Measurements from ENCODE around the gene FAM171A2. TPM values are rescaled to one million over a fixed set of nuclear protein-coding genes. Genes with fewer than 3 reads are reported as not detected.

Gene FAM171A2
- total RNA-seq, 1 experiment from 2014 or later = 29.9 TPM

DNA sequence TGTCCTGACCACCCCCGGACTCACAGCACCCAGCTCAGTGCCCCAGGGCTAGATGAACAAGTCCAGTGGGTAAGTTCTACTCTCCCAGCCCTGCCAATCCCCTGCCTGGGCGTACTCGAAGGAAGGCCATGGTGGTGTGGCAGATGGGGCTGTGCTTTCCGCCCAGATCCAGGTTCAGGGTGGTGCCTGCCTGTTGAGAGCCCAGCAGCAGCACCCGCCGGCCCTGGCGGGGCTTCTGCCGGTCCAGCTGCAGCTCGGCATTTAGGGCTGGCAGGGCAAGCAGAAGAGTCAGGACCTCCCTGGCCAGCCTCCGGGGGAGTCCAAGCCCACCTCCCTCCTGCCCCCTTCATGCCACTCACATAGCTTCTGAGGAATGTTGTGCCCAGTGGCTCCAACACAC lies 16.2 kb upstream of the FAM171A2 start:
- no peak overlapping the region for H3K27ac Mint-ChIP-seq
- DNase-seq (ENCODE audit: low spot score) = no peak
- ChIA-PET POLR2A (interaction anchor here (0.5 kb wide), 1 partner anchor 158 kb away, joined by 5 read pairs; no protein-coding TSS in a partner anchor), CTCF (interaction anchor here (0.5 to 1.7 kb wide), 2 partner anchors 170 to 196 kb away, joined by 3 to 5 read pairs; no protein-coding TSS in a partner anchor)
- no peak overlapping the region for H3K4me3 Mint-ChIP-seq
- ATAC-seq = no peak
- no peak for TF ChIP-seq ATF1 (CRISPR knock-in tag; IDR thresholded peaks at IDR 0.05)
- H3K36me3 Mint-ChIP-seq = no peaks in the 10 kb centered on the region
- no peaks in the 10 kb centered on the region for H3K9me3 Mint-ChIP-seq
- H3K4me1 Mint-ChIP-seq = peaks cover 21% of the 10 kb centered on the region
- peaks cover 33% of the 10 kb centered on the region for H3K27me3 Mint-ChIP-seq (ENCODE audit: low read depth)

DNA sequence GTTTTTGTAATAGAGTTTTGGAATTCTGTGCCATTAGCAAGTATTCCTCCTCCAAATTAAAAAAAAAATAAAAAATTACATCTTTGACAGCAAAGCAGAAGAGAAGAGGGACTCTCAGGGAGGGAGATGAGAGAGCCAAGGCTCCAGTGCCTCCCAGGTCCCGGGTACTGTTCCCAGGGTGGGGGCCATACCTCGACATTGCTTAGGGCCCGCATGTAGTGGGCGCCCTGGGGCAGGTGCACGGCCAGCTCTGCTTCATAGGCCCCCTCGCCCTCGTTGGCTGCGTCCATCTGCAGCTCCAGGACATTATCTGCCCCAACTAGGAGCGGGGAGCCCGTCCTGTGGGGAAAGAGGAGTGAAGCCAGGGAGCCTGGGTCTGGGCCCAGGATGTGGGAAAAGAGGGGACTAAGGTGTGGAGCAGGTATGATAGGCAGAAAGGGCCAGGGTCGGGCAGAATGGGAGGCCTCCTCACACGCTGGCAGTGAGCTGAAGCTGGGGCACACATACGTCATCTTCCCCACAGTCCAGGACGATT lies 14.6 kb upstream of the FAM171A2 start:
- ATAC-seq (no peak), DNase-seq (ENCODE audit: low spot score) (no peak)
- Mint-ChIP-seq H3K27me3 (ENCODE audit: low read depth) (peaks cover 16% of the 10 kb centered on the region), H3K4me3 (no peak overlapping the region), H3K9me3 (no peaks in the 10 kb centered on the region), H3K27ac (no peak overlapping the region), H3K4me1 (peaks cover 21% of the 10 kb centered on the region), H3K36me3 (no peaks in the 10 kb centered on the region)
- POLR2A ChIA-PET = no interaction called here
- TF ChIP-seq, protein P1, sequence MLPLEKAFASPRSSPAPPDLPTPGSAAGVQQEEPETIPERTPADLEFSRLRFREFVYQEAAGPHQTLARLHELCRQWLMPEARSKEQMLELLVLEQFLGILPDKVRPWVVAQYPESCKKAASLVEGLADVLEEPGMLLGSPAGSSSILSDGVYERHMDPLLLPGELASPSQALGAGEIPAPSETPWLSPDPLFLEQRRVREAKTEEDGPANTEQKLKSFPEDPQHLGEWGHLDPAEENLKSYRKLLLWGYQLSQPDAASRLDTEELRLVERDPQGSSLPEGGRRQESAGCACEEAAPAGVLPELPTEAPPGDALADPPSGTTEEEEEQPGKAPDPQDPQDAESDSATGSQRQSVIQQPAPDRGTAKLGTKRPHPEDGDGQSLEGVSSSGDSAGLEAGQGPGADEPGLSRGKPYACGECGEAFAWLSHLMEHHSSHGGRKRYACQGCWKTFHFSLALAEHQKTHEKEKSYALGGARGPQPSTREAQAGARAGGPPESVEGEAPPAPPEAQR (CRISPR knock-in tag; IDR thresholded peaks at IDR 0.05) = no peak
- no peak for TF ChIP-seq TCF7 (CRISPR knock-in tag; IDR thresholded peaks at IDR 0.05; ENCODE audit: low read depth)
- TF ChIP-seq PRRX2 (CRISPR knock-in tag; IDR thresholded peaks at IDR 0.05) = no peak
- TF ChIP-seq ZNF317 (CRISPR knock-in tag; IDR thresholded peaks at IDR 0.05; ENCODE audit: borderline replicate concordance, low read depth) = no peak
- TF ChIP-seq, protein P2, sequence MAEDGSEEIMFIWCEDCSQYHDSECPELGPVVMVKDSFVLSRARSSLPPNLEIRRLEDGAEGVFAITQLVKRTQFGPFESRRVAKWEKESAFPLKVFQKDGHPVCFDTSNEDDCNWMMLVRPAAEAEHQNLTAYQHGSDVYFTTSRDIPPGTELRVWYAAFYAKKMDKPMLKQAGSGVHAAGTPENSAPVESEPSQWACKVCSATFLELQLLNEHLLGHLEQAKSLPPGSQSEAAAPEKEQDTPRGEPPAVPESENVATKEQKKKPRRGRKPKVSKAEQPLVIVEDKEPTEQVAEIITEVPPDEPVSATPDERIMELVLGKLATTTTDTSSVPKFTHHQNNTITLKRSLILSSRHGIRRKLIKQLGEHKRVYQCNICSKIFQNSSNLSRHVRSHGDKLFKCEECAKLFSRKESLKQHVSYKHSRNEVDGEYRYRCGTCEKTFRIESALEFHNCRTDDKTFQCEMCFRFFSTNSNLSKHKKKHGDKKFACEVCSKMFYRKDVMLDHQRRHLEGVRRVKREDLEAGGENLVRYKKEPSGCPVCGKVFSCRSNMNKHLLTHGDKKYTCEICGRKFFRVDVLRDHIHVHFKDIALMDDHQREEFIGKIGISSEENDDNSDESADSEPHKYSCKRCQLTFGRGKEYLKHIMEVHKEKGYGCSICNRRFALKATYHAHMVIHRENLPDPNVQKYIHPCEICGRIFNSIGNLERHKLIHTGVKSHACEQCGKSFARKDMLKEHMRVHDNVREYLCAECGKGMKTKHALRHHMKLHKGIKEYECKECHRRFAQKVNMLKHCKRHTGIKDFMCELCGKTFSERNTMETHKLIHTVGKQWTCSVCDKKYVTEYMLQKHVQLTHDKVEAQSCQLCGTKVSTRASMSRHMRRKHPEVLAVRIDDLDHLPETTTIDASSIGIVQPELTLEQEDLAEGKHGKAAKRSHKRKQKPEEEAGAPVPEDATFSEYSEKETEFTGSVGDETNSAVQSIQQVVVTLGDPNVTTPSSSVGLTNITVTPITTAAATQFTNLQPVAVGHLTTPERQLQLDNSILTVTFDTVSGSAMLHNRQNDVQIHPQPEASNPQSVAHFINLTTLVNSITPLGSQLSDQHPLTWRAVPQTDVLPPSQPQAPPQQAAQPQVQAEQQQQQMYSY (CRISPR knock-in tag; IDR thresholded peaks at IDR 0.05) = no peak
- TF ChIP-seq, protein P3, sequence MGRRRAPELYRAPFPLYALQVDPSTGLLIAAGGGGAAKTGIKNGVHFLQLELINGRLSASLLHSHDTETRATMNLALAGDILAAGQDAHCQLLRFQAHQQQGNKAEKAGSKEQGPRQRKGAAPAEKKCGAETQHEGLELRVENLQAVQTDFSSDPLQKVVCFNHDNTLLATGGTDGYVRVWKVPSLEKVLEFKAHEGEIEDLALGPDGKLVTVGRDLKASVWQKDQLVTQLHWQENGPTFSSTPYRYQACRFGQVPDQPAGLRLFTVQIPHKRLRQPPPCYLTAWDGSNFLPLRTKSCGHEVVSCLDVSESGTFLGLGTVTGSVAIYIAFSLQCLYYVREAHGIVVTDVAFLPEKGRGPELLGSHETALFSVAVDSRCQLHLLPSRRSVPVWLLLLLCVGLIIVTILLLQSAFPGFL (CRISPR knock-in tag; IDR thresholded peaks at IDR 0.05; ENCODE audit: borderline replicate concordance) = no peak
- TF ChIP-seq ATF1 (CRISPR knock-in tag; IDR thresholded peaks at IDR 0.05) = no peak
- no peak for TF ChIP-seq TP53 (CRISPR knock-in tag; IDR thresholded peaks at IDR 0.05)
- TF ChIP-seq, protein P4, sequence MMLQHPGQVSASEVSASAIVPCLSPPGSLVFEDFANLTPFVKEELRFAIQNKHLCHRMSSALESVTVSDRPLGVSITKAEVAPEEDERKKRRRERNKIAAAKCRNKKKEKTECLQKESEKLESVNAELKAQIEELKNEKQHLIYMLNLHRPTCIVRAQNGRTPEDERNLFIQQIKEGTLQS (CRISPR knock-in tag; conservative IDR thresholded peaks at IDR 0.05) = no peak
- TF ChIP-seq, protein P5, sequence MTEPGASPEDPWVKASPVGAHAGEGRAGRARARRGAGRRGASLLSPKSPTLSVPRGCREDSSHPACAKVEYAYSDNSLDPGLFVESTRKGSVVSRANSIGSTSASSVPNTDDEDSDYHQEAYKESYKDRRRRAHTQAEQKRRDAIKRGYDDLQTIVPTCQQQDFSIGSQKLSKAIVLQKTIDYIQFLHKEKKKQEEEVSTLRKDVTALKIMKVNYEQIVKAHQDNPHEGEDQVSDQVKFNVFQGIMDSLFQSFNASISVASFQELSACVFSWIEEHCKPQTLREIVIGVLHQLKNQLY (CRISPR knock-in tag; IDR thresholded peaks at IDR 0.05) = no peak
- TF ChIP-seq, protein P6, sequence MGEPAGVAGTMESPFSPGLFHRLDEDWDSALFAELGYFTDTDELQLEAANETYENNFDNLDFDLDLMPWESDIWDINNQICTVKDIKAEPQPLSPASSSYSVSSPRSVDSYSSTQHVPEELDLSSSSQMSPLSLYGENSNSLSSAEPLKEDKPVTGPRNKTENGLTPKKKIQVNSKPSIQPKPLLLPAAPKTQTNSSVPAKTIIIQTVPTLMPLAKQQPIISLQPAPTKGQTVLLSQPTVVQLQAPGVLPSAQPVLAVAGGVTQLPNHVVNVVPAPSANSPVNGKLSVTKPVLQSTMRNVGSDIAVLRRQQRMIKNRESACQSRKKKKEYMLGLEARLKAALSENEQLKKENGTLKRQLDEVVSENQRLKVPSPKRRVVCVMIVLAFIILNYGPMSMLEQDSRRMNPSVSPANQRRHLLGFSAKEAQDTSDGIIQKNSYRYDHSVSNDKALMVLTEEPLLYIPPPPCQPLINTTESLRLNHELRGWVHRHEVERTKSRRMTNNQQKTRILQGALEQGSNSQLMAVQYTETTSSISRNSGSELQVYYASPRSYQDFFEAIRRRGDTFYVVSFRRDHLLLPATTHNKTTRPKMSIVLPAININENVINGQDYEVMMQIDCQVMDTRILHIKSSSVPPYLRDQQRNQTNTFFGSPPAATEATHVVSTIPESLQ (CRISPR knock-in tag; IDR thresholded peaks at IDR 0.05) = no peak
- no peak for TF ChIP-seq CREB1 (CRISPR knock-in tag; IDR thresholded peaks at IDR 0.05)
- TF ChIP-seq, protein P7, sequence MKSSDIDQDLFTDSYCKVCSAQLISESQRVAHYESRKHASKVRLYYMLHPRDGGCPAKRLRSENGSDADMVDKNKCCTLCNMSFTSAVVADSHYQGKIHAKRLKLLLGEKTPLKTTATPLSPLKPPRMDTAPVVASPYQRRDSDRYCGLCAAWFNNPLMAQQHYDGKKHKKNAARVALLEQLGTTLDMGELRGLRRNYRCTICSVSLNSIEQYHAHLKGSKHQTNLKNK (CRISPR knock-in tag; IDR thresholded peaks at IDR 0.05) = no peak
- no peak for TF ChIP-seq JUN (CRISPR knock-in tag; IDR thresholded peaks at IDR 0.05)
- TF ChIP-seq SP1 (CRISPR knock-in tag; conservative IDR thresholded peaks at IDR 0.05) = no peak
- TF ChIP-seq NFE2L1 (CRISPR knock-in tag; IDR thresholded peaks at IDR 0.05) = no peak
- CTCF ChIA-PET = interaction anchor here (4.4 kb wide), 1 partner anchor 24 kb away, joined by 64 read pairs; no protein-coding TSS in a partner anchor

Data from WTC11 (cell line).